ENCODE data around the gene EME2. TPM values are rescaled to one million over a fixed set of nuclear protein-coding genes. Genes with fewer than 3 reads are reported as not detected.

Gene EME2
- total and polyA plus RNA-seq, 2 experiments from 2014 or later: 4.1 to 15.0 TPM

DNA sequence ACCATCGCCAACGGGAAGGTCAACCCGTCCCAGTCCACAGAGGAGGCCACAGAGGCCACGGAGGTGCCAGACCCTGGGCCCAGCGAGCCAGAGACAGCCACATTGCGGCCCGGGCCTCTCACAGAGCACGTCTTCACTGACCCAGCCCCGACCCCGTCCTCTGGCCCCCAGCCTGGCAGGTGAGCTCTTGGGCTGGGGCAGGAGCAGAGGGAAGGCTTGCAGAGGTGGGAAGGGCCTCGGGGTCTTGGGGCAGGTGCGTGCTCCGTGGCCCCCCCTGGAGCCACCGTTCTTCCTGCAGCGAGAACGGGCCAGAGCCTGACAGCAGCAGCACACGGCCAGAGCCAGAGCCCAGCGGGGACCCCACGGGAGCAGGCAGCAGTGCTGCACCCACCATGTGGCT, 6.4 kb upstream of the EME2 start:
- no peaks in the 10 kb centered on the region; the same call in 1 of the 2 replicates for H4K20me1 ChIP-seq (replicated peaks; ENCODE audit: insufficient read depth)

GRCh38 chr16:1766701-1767100, 5.9 kb upstream of the EME2 start:
- peaks cover 4% of the 10 kb centered on the region for H3K4me1 ChIP-seq (ENCODE audit: insufficient read depth)
- peaks cover 5% of the 10 kb centered on the region for H3K4me1 Mint-ChIP-seq

More for the DNA sequence above, 6.4 kb upstream of the EME2 start:
- H3K36me3 Mint-ChIP-seq (ENCODE audit: low read depth): peaks cover 16% of the 10 kb centered on the region; the same call in 2 of the 3 replicates
- Histone ChIP-seq H3F3A (replicated peaks; ENCODE audit: low read depth) (peaks cover 8% of the 10 kb centered on the region; the same call in 1 of the 2 replicates), H3K4me3 (no peak overlapping the region), H3K36me3 (ENCODE audit: insufficient read depth) (no peaks in the 10 kb centered on the region), H3K9me2 (ENCODE audit: insufficient read depth) (no peaks in the 10 kb centered on the region), H3K27ac (ENCODE audit: low read depth) (no peak overlapping the region), H3K4me2 (no peak overlapping the region), H3K27me3 (ENCODE audit: insufficient read depth) (no peaks in the 10 kb centered on the region), H3K4me1 (ENCODE audit: insufficient read depth) (peaks cover 4% of the 10 kb centered on the region), H2AFZ (no peak overlapping the region), H3K79me2 (replicated peaks; ENCODE audit: insufficient read depth) (no peaks in the 10 kb centered on the region)
- H3K9me3 Mint-ChIP-seq: no peaks in the 10 kb centered on the region
- H3K4me1 Mint-ChIP-seq: peaks cover 5% of the 10 kb centered on the region
- DNase-seq (ENCODE audit: low spot score) (no peak), ATAC-seq (no peak)
- TF ChIP-seq EZH2phosphoT487 (IDR thresholded peaks at IDR 0.05; ENCODE audit: unreplicated experiment) (no peak), JUNB (IDR thresholded peaks at IDR 0.05; ENCODE audit: unreplicated experiment) (no peak)
- peaks cover 16% of the 10 kb centered on the region for H3K27me3 Mint-ChIP-seq (ENCODE audit: insufficient read depth, low read depth, poor library complexity)
- no peak overlapping the region for H3K27ac Mint-ChIP-seq
- no peak overlapping the region for H3K4me3 Mint-ChIP-seq

DNA sequence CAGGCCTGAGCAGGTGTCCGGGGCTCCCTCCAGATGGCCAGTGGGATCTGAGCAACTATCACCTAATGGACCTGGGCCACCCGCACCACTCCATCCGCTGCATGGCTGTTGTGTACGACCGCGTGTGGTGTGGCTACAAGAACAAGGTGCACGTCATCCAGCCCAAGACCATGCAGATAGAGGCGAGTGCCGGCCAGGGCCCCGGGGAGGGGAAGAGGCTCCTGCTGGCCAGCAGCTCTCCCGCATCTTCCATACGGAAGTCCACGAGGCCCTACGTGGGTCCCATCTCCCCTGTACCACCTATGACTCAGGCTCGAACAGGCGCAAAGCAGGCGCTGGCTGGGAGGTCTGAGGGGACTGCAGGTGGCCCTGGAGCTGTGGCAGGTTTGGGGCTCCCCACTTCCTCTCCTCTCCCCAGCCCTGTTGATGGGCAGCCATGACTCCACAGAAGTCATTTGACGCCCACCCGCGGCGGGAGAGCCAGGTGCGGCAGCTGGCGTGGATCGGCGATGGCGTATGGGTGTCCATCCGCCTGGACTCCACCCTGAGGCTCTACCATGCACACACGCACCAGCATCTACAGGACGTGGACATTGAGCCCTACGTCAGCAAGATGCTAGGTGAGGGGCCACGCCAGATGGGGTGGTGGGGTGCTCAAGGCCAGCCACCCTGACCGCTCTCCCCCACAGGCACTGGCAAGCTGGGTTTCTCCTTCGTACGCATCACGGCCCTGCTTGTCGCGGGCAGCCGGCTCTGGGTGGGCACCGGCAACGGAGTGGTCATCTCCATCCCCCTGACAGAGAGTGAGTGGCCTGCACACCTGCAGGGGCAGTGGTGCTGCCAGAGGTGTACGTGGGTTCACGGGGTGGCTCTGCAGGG, 5.3 kb upstream of the EME2 start:
- H4K20me1 ChIP-seq (replicated peaks; ENCODE audit: insufficient read depth): no peaks in the 10 kb centered on the region; the same call in 1 of the 2 replicates
- H3K27me3 Mint-ChIP-seq (ENCODE audit: insufficient read depth, low read depth, poor library complexity): peaks cover 22% of the 10 kb centered on the region
- no peaks in the 10 kb centered on the region for H3K36me3 ChIP-seq (ENCODE audit: insufficient read depth)
- no peak overlapping the region for H3K4me3 ChIP-seq
- H3K79me2 ChIP-seq (replicated peaks; ENCODE audit: insufficient read depth): peaks cover 1% of the 10 kb centered on the region
- H3K36me3 Mint-ChIP-seq (ENCODE audit: low read depth): peaks cover 21% of the 10 kb centered on the region
- no peak overlapping the region for H3K4me2 ChIP-seq
- peaks cover 4% of the 10 kb centered on the region for H3K4me1 ChIP-seq (ENCODE audit: insufficient read depth)
- peaks cover 2% of the 10 kb centered on the region; the same call in 1 of the 3 replicates for H3K9me3 Mint-ChIP-seq
- peaks cover 7% of the 10 kb centered on the region for H3K4me1 Mint-ChIP-seq
- H3K4me3 Mint-ChIP-seq: no peak overlapping the region
- no peak overlapping the region for H3K27ac ChIP-seq (ENCODE audit: low read depth)
- H2AFZ ChIP-seq: no peak overlapping the region
- peaks cover 14% of the 10 kb centered on the region; the same call in 1 of the 2 replicates for H3F3A ChIP-seq (replicated peaks; ENCODE audit: low read depth)
- H3K9me2 ChIP-seq (ENCODE audit: insufficient read depth): no peaks in the 10 kb centered on the region
- no peak for DNase-seq (ENCODE audit: low spot score)
- H3K27me3 ChIP-seq (ENCODE audit: insufficient read depth): no peaks in the 10 kb centered on the region
- ATAC-seq: no peak
- H3K27ac Mint-ChIP-seq: no peak overlapping the region
- TF ChIP-seq ZNF114 (CRISPR knock-in tag; IDR thresholded peaks at IDR 0.05) (no peak), POLR2AphosphoS5 (IDR thresholded peaks at IDR 0.05; ENCODE audit: low read depth) (no peak), JUNB (IDR thresholded peaks at IDR 0.05; ENCODE audit: unreplicated experiment) (no peak), NANOG (IDR thresholded peaks at IDR 0.05; ENCODE audit: borderline replicate concordance) (no peak), ZNF331 (CRISPR knock-in tag; IDR thresholded peaks at IDR 0.05; ENCODE audit: low read depth) (no peak), CREB1 (CRISPR knock-in tag; IDR thresholded peaks at IDR 0.05; ENCODE audit: low read depth) (no peak), STAT1 (IDR thresholded peaks at IDR 0.05; ENCODE audit: unreplicated experiment) (no peak), ETS1 (IDR thresholded peaks at IDR 0.05) (no peak), EZH2 (IDR thresholded peaks at IDR 0.05; ENCODE audit: low read depth, unreplicated experiment) (no peak), EZH2phosphoT487 (IDR thresholded peaks at IDR 0.05; ENCODE audit: unreplicated experiment) (no peak)
- TF ChIP-seq, protein P1, sequence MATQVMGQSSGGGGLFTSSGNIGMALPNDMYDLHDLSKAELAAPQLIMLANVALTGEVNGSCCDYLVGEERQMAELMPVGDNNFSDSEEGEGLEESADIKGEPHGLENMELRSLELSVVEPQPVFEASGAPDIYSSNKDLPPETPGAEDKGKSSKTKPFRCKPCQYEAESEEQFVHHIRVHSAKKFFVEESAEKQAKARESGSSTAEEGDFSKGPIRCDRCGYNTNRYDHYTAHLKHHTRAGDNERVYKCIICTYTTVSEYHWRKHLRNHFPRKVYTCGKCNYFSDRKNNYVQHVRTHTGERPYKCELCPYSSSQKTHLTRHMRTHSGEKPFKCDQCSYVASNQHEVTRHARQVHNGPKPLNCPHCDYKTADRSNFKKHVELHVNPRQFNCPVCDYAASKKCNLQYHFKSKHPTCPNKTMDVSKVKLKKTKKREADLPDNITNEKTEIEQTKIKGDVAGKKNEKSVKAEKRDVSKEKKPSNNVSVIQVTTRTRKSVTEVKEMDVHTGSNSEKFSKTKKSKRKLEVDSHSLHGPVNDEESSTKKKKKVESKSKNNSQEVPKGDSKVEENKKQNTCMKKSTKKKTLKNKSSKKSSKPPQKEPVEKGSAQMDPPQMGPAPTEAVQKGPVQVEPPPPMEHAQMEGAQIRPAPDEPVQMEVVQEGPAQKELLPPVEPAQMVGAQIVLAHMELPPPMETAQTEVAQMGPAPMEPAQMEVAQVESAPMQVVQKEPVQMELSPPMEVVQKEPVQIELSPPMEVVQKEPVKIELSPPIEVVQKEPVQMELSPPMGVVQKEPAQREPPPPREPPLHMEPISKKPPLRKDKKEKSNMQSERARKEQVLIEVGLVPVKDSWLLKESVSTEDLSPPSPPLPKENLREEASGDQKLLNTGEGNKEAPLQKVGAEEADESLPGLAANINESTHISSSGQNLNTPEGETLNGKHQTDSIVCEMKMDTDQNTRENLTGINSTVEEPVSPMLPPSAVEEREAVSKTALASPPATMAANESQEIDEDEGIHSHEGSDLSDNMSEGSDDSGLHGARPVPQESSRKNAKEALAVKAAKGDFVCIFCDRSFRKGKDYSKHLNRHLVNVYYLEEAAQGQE (IDR thresholded peaks at IDR 0.05; ENCODE audit: unreplicated experiment): no peak

More at GRCh38 chr16:1766701-1767100, 5.9 kb upstream of the EME2 start:
- ATAC-seq (no peak), DNase-seq (ENCODE audit: low spot score) (no peak)
- Histone ChIP-seq H3K27ac (ENCODE audit: low read depth) (no peak overlapping the region), H4K20me1 (replicated peaks; ENCODE audit: insufficient read depth) (no peaks in the 10 kb centered on the region; the same call in 1 of the 2 replicates), H3K79me2 (replicated peaks; ENCODE audit: insufficient read depth) (no peaks in the 10 kb centered on the region), H3K9me2 (ENCODE audit: insufficient read depth) (no peaks in the 10 kb centered on the region), H3F3A (replicated peaks; ENCODE audit: low read depth) (peaks cover 8% of the 10 kb centered on the region; the same call in 1 of the 2 replicates), H3K4me2 (no peak overlapping the region), H3K36me3 (ENCODE audit: insufficient read depth) (no peaks in the 10 kb centered on the region), H2AFZ (no peak overlapping the region), H3K27me3 (ENCODE audit: insufficient read depth) (no peaks in the 10 kb centered on the region), H3K4me3 (no peak overlapping the region)
- no peak overlapping the region for H3K27ac Mint-ChIP-seq
- peaks cover 16% of the 10 kb centered on the region for H3K27me3 Mint-ChIP-seq (ENCODE audit: insufficient read depth, low read depth, poor library complexity)
- peaks cover 15% of the 10 kb centered on the region; the same call in 2 of the 3 replicates for H3K36me3 Mint-ChIP-seq (ENCODE audit: low read depth)
- no peak overlapping the region for H3K4me3 Mint-ChIP-seq
- H3K9me3 Mint-ChIP-seq: no peaks in the 10 kb centered on the region
- no peak for TF ChIP-seq ZNF331 (CRISPR knock-in tag; IDR thresholded peaks at IDR 0.05; ENCODE audit: low read depth)
- no peak for TF ChIP-seq NANOG (IDR thresholded peaks at IDR 0.05; ENCODE audit: borderline replicate concordance)
- no peak for TF ChIP-seq STAT1 (IDR thresholded peaks at IDR 0.05; ENCODE audit: unreplicated experiment)

Measured in GM23338 (cell line).